Naive thymus-derived CD4-positive, alpha-beta T cell (primary cell): ENCODE measurements around the gene PARP9. TPM values are rescaled to one million over a fixed set of nuclear protein-coding genes. Genes with fewer than 3 reads are reported as not detected.

Source experiments
- ATAC-seq: fragments of 150-1000 bp; cut with Tn5 transposase; 2 replicates; pipeline ENCODE4 v1.10.0; 2021; ENCODE audit warnings: mild to moderate bottlenecking, moderate library complexity
- CTCF ChIA-PET: fragments of 350-600 bp; sonication (Branson Sonifier 250); formaldehyde crosslinking; loops from one replicate; lab custom pipeline; 2021; ENCODE audit warnings: antibody characterized with exemption; lab: Charles Lee
- POLR2A ChIA-PET: fragments of 350-600 bp; sonication (Branson Sonifier 250); formaldehyde crosslinking; loops from one replicate; lab custom pipeline; 2021; ENCODE audit warnings: antibody characterized with exemption, inconsistent platforms; lab: Charles Lee
- DNase-seq, 9 donors: peaks; one replicate each; pipeline versions ENCODE4 v3.0.0 to v3.0.0-alpha.2; 2020 to 2022; ENCODE audit warnings: mixed read lengths in 1 of 9
- H3K27ac ChIP-seq: one replicate; pipeline ENCODE4 v1.7.0; 2013; ENCODE audit warnings: mild to moderate bottlenecking, low read depth, low read length, moderate library complexity
- H3K27me3 ChIP-seq, 2 donors: one replicate each; pipeline ENCODE4 v1.7.0; 2013; ENCODE audit warnings: low read length in 2 of 2, mild to moderate bottlenecking in 2 of 2, moderate library complexity in 2 of 2; ENCODE audit not compliant: control insufficient read depth in 2 of 2, insufficient read depth in 2 of 2
- H3K36me3 ChIP-seq, 3 experiments: 1 replicate in 2 of 3; 2 replicates in 1 of 3; pipeline ENCODE4 v1.7.0; 2013; ENCODE audit warnings: low read length in 3 of 3, mild to moderate bottlenecking in 3 of 3, moderate library complexity in 1 of 3; ENCODE audit not compliant: insufficient read depth in 3 of 3, control insufficient read depth in 2 of 3
- H3K4me1 ChIP-seq, 2 donors: one replicate each; pipeline ENCODE4 v1.7.0; 2013; ENCODE audit warnings: low read length in 2 of 2, mild to moderate bottlenecking in 2 of 2, moderate library complexity in 1 of 2; ENCODE audit not compliant: control insufficient read depth in 2 of 2, insufficient read depth in 2 of 2
- H3K4me3 ChIP-seq: 2 replicates; pipeline ENCODE4 v1.7.0; 2013; ENCODE audit warnings: mild to moderate bottlenecking, low read length
- H3K9me3 ChIP-seq, 3 experiments: 1 replicate in 2 of 3; 2 replicates in 1 of 3; pipeline ENCODE4 v1.7.0; 2013; ENCODE audit warnings: low read length in 3 of 3; ENCODE audit not compliant: control insufficient read depth in 2 of 3
- H3K27ac Mint-ChIP-seq, 9 donors: one replicate each; pipeline ENCODE4 v1.8.0; 2020 to 2022; ENCODE audit warnings: mixed read lengths in 9 of 9, mild to moderate bottlenecking in 8 of 9, moderate library complexity in 5 of 9, inconsistent platforms in 2 of 9
- H3K27me3 Mint-ChIP-seq, 5 donors: one replicate each; pipeline ENCODE4 v1.8.0; 2021 to 2022; ENCODE audit warnings: mixed read lengths in 5 of 5, mild to moderate bottlenecking in 1 of 5
- H3K36me3 Mint-ChIP-seq, 5 donors: one replicate each; pipeline ENCODE4 v1.8.0; 2020 to 2022; ENCODE audit warnings: mixed read lengths in 5 of 5, mild to moderate bottlenecking in 3 of 5, inconsistent platforms in 1 of 5
- H3K4me1 Mint-ChIP-seq, 7 donors: one replicate each; pipeline ENCODE4 v1.8.0; 2020 to 2022; ENCODE audit warnings: mixed read lengths in 7 of 7, mild to moderate bottlenecking in 3 of 7, inconsistent platforms in 1 of 7
- H3K4me3 Mint-ChIP-seq, 10 donors: one replicate each; pipeline ENCODE4 v1.8.0; 2020 to 2022; ENCODE audit warnings: mild to moderate bottlenecking in 10 of 10, mixed read lengths in 10 of 10, moderate library complexity in 6 of 10, inconsistent platforms in 2 of 10
- H3K9me3 Mint-ChIP-seq, 11 donors: one replicate each; pipeline ENCODE4 v1.8.0; 2020 to 2022; ENCODE audit warnings: mixed read lengths in 11 of 11, mild to moderate bottlenecking in 4 of 11, inconsistent platforms in 1 of 11, moderate library complexity in 1 of 11
- intact Hi-C, 2 donors: fragments of 100-400 bp; cut with micrococcal nuclease; formaldehyde crosslinking; loops; one replicate each; pipeline ENCODE4 v1.15.1; 2023
- polyA plus RNA-seq, 2 donors: library from polyadenylated mRNA; unstranded; fragments of 300-500 nt; fragmentation: Illumina TruSeq; gene quantifications; one replicate each; pipeline ENCODE4 v1.2.3, GENCODE V29; 2021
- total RNA-seq, 6 experiments: library from RNA in 5 of 6; stranded (reverse) in 5 of 6; gene quantifications; 1 replicate in 5 of 6; 2 replicates in 1 of 6; pipeline ENCODE4 v1.2.3 and lab custom pipeline; 2021 to 2026

Gene PARP9
- total and polyA plus RNA-seq, 7 experiments from 2014 or later = 17.6 to 165 (median 24.4) TPM

DNA sequence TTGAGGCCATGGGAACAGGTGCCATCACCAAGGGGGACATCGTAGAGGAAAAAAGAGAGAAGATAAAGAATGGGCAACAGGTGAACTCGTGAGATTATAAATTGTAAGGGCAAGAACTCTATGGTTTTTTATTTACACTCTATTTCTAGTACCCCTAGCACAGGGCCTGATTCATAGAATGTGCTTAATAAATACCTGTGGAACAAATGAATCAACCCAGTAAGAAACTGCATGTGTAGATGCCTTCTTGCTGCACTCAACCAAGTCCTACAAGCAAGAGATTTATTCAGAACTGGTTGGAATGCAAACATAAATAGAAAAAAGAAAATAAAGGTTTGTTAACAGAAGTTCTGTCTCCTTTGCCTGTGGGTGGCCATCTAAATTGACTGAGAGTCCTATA, 30.6 kb downstream of the PARP9 start:
- Histone ChIP-seq H3K27ac (no peak overlapping the region), H3K9me3 (no peaks in the 10 kb centered on the region), H3K27me3 (no peaks in the 10 kb centered on the region), H3K36me3 (peaks cover 13 to 73% (median 24%) of the 10 kb centered on the region in 3 experiments), H3K4me1 (no peaks in the 10 kb centered on the region), H3K4me3 (no peak overlapping the region)
- peaks cover 0 to 34% (median under 1%) of the 10 kb centered on the region in 7 donors for H3K4me1 Mint-ChIP-seq
- peak overlapping the region in 1 of 10 donors; percentile 18 for H3K4me3 Mint-ChIP-seq
- ATAC-seq (no peak), DNase-seq (no peak)
- intact Hi-C loops = loop anchor here in 1 of 2 donors (2.0 kb wide), 1 partner anchor 19 kb away; the partner anchor contains the start of gene KPNA1
- ChIA-PET CTCF (no interaction called here), POLR2A (interaction anchor here (1.3 kb wide), 1 partner anchor 19 kb away, joined by 4 read pairs; the partner anchor contains the start of gene KPNA1)
- peaks cover 19 to 71% (median 44%) of the 10 kb centered on the region in 5 donors for H3K36me3 Mint-ChIP-seq
- H3K27me3 Mint-ChIP-seq = no peaks in the 10 kb centered on the region
- peak overlapping the region in 4 of 9 donors; percentile 4 to 71 (median 26) for H3K27ac Mint-ChIP-seq
- H3K9me3 Mint-ChIP-seq = no peaks in the 10 kb centered on the region

DNA sequence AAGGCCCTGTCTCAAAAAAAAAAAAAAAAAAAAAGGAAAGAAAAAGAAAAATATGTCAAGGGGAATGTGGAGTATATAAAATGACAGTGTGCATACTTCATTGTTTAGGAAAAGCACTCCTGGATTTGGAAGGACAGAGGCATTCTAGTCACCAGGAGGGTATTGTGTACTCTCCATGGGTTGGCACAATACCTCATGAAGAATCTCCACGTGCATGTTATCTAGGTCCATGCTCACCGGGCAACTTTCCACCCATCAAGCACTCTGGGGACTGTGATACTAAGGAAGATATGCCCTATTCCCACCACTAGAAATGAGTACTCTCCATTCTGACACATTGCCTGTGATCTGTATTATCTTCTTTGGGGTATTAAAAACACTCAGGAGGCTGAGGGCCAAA, 33.9 kb downstream of the PARP9 start:
- POLR2A ChIA-PET = no interaction called here
- no peak for DNase-seq
- Histone ChIP-seq H3K27me3 (no peaks in the 10 kb centered on the region), H3K9me3 (no peaks in the 10 kb centered on the region), H3K4me1 (no peaks in the 10 kb centered on the region), H3K4me3 (no peak overlapping the region), H3K36me3 (peaks cover 7 to 59% (median 10%) of the 10 kb centered on the region in 3 experiments), H3K27ac (no peak overlapping the region)
- intact Hi-C loops = no loop called here
- Mint-ChIP-seq H3K27me3 (no peaks in the 10 kb centered on the region), H3K4me1 (peaks cover 0 to 16% (median 0%) of the 10 kb centered on the region in 7 donors), H3K27ac (peak overlapping the region in 3 of 9 donors; percentile 22 to 51 (median 31)), H3K36me3 (peaks cover 15 to 58% (median 30%) of the 10 kb centered on the region in 5 donors), H3K4me3 (no peak overlapping the region), H3K9me3 (no peaks in the 10 kb centered on the region)
- CTCF ChIA-PET = no interaction called here
- no peak for ATAC-seq

DNA sequence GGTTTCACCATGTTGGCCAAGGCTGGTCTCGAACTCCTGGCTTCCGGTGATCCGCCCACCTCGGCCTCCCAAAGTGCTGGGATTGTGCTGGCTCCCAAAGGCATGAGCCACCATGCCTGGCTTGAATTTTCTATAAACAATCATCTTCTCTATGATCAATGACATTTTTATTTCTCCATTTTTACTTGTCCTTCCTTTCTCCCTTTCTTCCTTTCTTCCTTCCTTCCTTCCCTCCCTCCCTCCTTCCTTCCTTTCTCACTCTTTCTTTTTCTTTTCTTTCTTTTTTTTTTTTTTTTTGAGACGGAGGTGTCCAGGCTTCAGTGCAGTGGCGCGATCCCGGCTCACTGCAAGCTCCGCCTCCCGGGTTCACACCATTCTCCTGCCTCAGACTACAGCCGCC, 40.8 kb downstream of the PARP9 start:
- H3K9me3 Mint-ChIP-seq = no peaks in the 10 kb centered on the region
- H3K36me3 Mint-ChIP-seq = peaks cover 0 to 26% (median 4%) of the 10 kb centered on the region in 5 donors
- H3K27ac Mint-ChIP-seq = no peak overlapping the region
- no peaks in the 10 kb centered on the region for H3K27me3 ChIP-seq
- ChIA-PET CTCF (no interaction called here), POLR2A (no interaction called here)
- peaks cover 0 to 4% (median 0%) of the 10 kb centered on the region in 5 donors for H3K27me3 Mint-ChIP-seq
- H3K4me1 ChIP-seq = no peaks in the 10 kb centered on the region
- H3K27ac ChIP-seq = no peak overlapping the region
- H3K4me3 ChIP-seq = no peak overlapping the region
- peaks cover 0 to 3% (median 0%) of the 10 kb centered on the region in 7 donors for H3K4me1 Mint-ChIP-seq
- H3K9me3 ChIP-seq = no peaks in the 10 kb centered on the region
- intact Hi-C loops = no loop called here
- no peak for DNase-seq
- H3K4me3 Mint-ChIP-seq = no peak overlapping the region
- ATAC-seq = no peak
- peaks cover 0 to 15% (median 0%) of the 10 kb centered on the region in 3 experiments for H3K36me3 ChIP-seq

DNA sequence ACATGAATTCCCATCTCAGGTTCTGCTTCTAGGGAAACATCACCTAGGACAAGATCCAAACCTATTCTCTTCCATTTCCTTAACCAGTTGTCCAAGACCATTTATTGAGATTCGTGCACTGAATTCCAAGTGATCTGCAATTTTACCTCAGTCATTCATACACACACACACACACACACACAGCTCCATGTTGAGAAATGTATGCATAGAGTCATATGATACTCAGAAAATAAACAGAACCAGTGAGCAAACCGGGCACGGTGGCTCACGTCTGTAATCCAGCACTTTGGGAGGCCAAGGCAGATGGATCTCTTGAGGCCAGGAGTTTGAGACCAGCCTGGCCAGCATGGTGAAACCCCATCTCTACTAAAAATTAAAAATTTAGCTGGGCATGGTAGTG, 43.2 kb downstream of the PARP9 start:
- peaks cover 0 to 10% (median 0%) of the 10 kb centered on the region in 5 donors for H3K36me3 Mint-ChIP-seq
- Histone ChIP-seq H3K4me1 (no peaks in the 10 kb centered on the region), H3K9me3 (no peaks in the 10 kb centered on the region), H3K4me3 (no peak overlapping the region), H3K27me3 (no peaks in the 10 kb centered on the region), H3K36me3 (no peaks in the 10 kb centered on the region), H3K27ac (no peak overlapping the region)
- intact Hi-C loops = no loop called here
- DNase-seq (no peak), ATAC-seq (no peak)
- no peaks in the 10 kb centered on the region for H3K9me3 Mint-ChIP-seq
- ChIA-PET CTCF (no interaction called here), POLR2A (no interaction called here)
- no peak overlapping the region for H3K4me3 Mint-ChIP-seq
- H3K27me3 Mint-ChIP-seq = peaks cover 0 to 4% (median 0%) of the 10 kb centered on the region in 5 donors
- peak overlapping the region in 1 of 9 donors; percentile 51 for H3K27ac Mint-ChIP-seq
- H3K4me1 Mint-ChIP-seq = peaks cover 0 to 4% (median 0%) of the 10 kb centered on the region in 7 donors

DNA sequence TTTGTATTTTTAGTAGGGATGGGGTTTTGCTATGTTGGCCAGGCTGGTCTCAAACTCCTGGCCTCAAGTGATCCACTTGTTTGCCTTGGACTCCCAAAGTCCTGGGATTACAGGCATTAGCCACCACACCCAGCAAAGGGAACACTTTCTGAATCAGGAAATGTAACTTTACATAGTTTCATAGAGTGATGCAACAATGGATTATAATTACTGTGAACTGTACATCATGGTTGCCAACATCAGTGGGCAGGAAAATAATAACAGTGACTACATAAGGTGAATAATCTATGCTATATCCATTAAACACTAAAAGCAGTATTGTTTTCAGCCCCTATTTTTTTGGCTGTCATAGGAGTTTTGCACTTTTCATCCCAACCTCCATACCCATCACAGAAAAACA, 44.4 kb downstream of the PARP9 start:
- H3K27ac Mint-ChIP-seq = no peak overlapping the region
- Histone ChIP-seq H3K27ac (no peak overlapping the region), H3K4me3 (no peak overlapping the region), H3K9me3 (no peaks in the 10 kb centered on the region), H3K4me1 (peaks cover 0 to 3% of the 10 kb centered on the region in 2 donors), H3K36me3 (no peaks in the 10 kb centered on the region), H3K27me3 (no peaks in the 10 kb centered on the region)
- H3K4me3 Mint-ChIP-seq = no peak overlapping the region
- no peak for DNase-seq
- ChIA-PET CTCF (no interaction called here), POLR2A (no interaction called here)
- no peaks in the 10 kb centered on the region for H3K9me3 Mint-ChIP-seq
- ATAC-seq = no peak
- H3K4me1 Mint-ChIP-seq = peaks cover 0 to 10% (median 4%) of the 10 kb centered on the region in 7 donors
- peaks cover 0 to 4% (median 0%) of the 10 kb centered on the region in 5 donors for H3K27me3 Mint-ChIP-seq
- intact Hi-C loops = loop anchor here (10.0 kb wide), 4 partner anchors 55 to 1065 kb away; partner anchors contain the start of genes EAF2 (in 1 of the 2), HACD2 (in 1 of the 2), IQCB1 (in 1 of the 2) and SEC22A (in 1 of the 2)
- peaks cover 0 to 7% (median 0%) of the 10 kb centered on the region in 5 donors for H3K36me3 Mint-ChIP-seq

DNA sequence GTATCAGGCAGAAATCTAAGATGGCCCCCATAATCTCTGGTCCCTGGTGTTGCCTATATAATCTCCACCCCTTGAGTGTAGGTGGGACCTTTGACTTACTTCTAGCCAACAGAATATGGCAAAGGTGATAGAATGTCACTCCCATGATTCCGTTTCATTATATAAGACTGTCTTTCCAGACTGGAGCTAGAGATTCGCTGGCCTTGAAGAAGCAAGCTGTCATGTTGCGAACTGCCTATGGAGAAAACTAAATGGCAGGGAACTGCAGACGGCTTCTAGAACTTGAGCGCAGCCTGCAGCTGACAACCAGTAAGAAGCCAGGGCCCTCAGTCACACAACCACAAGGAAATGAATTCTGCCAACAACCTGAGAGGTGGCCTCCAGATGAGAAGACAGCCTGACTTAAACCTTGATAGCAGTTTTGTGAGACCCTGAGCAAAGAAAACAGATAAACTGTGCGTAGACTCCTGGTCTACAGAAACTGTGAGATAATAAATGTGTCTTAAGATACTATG, 47.2 kb downstream of the PARP9 start:
- Mint-ChIP-seq H3K36me3 (peaks cover 0 to 6% (median 0%) of the 10 kb centered on the region in 5 donors), H3K27ac (no peak overlapping the region), H3K9me3 (peaks cover 0 to 1% (median 0%) of the 10 kb centered on the region in 11 donors), H3K4me1 (peaks cover 16 to 27% (median 22%) of the 10 kb centered on the region in 7 donors), H3K27me3 (peaks cover 0 to 4% (median 0%) of the 10 kb centered on the region in 5 donors), H3K4me3 (no peak overlapping the region)
- no peak for DNase-seq
- CTCF ChIA-PET = no interaction called here
- Histone ChIP-seq H3K9me3 (no peaks in the 10 kb centered on the region), H3K36me3 (peaks cover 0 to 3% (median 0%) of the 10 kb centered on the region in 3 experiments), H3K4me3 (no peak overlapping the region), H3K27ac (no peak overlapping the region), H3K4me1 (peaks cover 0 to 14% of the 10 kb centered on the region in 2 donors), H3K27me3 (no peaks in the 10 kb centered on the region)
- intact Hi-C loops = loop anchor here (10.0 kb wide), 4 partner anchors 52 to 1068 kb away; partner anchors contain the start of genes EAF2 (in 1 of the 2), HACD2 (in 1 of the 2), IQCB1 (in 1 of the 2) and SEC22A (in 1 of the 2)
- ATAC-seq = no peak
- POLR2A ChIA-PET = interaction anchor here (1.0 to 1.1 kb wide), 2 partner anchors 10 to 971 kb away, joined by 3 read pairs; partner anchors contain the start of gene POLQ
